Activated CD4-positive, alpha-beta T cell treated with anti-CD3 and anti-CD28 coated beads, Interleukin-2, amount 50 U/mL, for 16 hours (primary cell): ENCODE measurements around the gene IGSF8.
A peak's percentile ranks its signal among the peaks of the same experiment; 100 is the strongest.

Experiments used
- DNase-seq: peaks from one replicate; pipeline ENCODE4 v3.0.0-alpha.2; 2020

IGSF8 gene

GRCh38 chr1:160101717-160102522 is 3.5 kb upstream of the IGSF8 start:
- no peak for DNase-seq

- peak; percentile 73 for DNase-seq
These were observed 2.8 kb upstream of the IGSF8 start for GRCh38 chr1:160101037-160101716.

GRCh38 chr1:160099716-160100375 is 1.4 kb upstream of the IGSF8 start:
- DNase-seq: no peak

GRCh38 chr1:160098852-160099561 is 588 bp upstream of the IGSF8 start:
- peak; percentile 98 for DNase-seq

- no peak for DNase-seq
These were observed 1.1 kb downstream of the IGSF8 start for GRCh38 chr1:160097151-160097910.

GRCh38 chr1:160096274-160097116 is 1.9 kb downstream of the IGSF8 start:
- DNase-seq: no peak

- DNase-seq: no peak
These were observed 2.9 kb downstream of the IGSF8 start for GRCh38 chr1:160095382-160096105.

- no peak for DNase-seq
These were observed 3.6 kb downstream of the IGSF8 start for GRCh38 chr1:160094806-160095205.

GRCh38 chr1:160094291-160094625 is 4.2 kb downstream of the IGSF8 start:
- no peak for DNase-seq

GRCh38 chr1:160093624-160094290 is 4.7 kb downstream of the IGSF8 start:
- no peak for DNase-seq

- DNase-seq: no peak
These were observed 5.4 kb downstream of the IGSF8 start for GRCh38 chr1:160093069-160093395.

- DNase-seq: no peak
These were observed 5.9 kb downstream of the IGSF8 start for GRCh38 chr1:160092366-160093068.

- no peak for DNase-seq
These were observed 6.7 kb downstream of the IGSF8 start for GRCh38 chr1:160091666-160092223.

GRCh38 chr1:160090760-160091159 is 7.7 kb downstream of the IGSF8 start:
- DNase-seq: no peak

- no peak for DNase-seq
These were observed 8.5 kb downstream of the IGSF8 start for GRCh38 chr1:160089883-160090282.

- DNase-seq: no peak
These were observed 11.2 kb downstream of the IGSF8 start for GRCh38 chr1:160087118-160087662.

GRCh38 chr1:160086456-160086892 is 11.9 kb downstream of the IGSF8 start:
- DNase-seq: no peak

- peak; percentile 82 for DNase-seq
These were observed 12.5 kb downstream of the IGSF8 start for GRCh38 chr1:160085686-160086455.
